AG20443 (cell line): ENCODE results near the gene IL1F10.

Experiments used
- DNase-seq: peaks from one replicate; pipeline ENCODE4 v3.0.0; 2012; ENCODE audit warnings: low spot score, mixed read lengths

The IL1F10 gene, protein sequence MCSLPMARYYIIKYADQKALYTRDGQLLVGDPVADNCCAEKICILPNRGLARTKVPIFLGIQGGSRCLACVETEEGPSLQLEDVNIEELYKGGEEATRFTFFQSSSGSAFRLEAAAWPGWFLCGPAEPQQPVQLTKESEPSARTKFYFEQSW

GRCh38 chr2:113067681-113068080, at the start of gene IL1F10:
Gene IL1F10 (plus strand): TSS chr2:113067970. CDS start chr2:113072739, 4,769 bp downstream.
- DNase-seq: no peak

- DNase-seq: no peak
Measured at GRCh38 chr2:113018509-113018908, 49.3 kb upstream of the IL1F10 start.

DNA sequence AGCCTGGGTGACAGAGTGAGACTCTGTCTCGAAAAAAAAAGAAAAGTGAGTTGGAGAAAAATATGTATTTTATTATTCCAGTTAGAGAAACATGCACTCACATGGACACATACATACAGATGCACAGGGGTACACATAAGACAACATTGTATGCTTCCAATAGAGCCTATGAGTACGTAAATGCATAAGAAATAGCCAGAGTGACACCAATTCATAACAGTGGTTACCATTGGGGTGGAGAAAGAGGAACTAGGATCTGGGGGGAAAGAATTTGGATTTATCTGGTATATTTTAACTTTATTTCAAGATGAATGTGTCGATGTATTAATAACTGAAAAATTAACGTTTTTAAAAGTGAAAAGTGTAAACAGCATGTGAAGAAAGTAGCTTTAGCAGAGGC, 46.5 kb upstream of the IL1F10 start:
- DNase-seq: no peak

GRCh38 chr2:113024764-113025163, 43.0 kb upstream of the IL1F10 start:
- DNase-seq: no peak

DNA sequence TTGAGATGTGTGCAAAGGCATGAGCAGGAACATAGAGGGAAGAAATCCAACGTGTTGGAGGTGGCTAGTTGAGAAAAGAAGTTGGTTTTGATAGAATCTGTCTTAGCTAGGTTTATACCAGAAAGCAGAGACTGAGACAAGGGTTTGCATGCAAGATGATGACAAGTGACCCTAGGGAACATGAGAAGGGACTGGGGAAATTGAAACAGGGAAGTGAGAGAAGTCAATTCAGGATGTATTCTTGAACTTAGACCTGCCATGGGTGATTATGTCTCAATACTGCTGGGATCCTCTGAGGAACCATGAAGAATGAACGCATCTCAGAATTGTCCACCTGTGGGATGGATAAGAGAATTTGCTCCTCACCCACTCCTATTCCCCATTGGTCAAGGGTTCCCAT, 42.0 kb upstream of the IL1F10 start:
- DNase-seq: no peak

DNA sequence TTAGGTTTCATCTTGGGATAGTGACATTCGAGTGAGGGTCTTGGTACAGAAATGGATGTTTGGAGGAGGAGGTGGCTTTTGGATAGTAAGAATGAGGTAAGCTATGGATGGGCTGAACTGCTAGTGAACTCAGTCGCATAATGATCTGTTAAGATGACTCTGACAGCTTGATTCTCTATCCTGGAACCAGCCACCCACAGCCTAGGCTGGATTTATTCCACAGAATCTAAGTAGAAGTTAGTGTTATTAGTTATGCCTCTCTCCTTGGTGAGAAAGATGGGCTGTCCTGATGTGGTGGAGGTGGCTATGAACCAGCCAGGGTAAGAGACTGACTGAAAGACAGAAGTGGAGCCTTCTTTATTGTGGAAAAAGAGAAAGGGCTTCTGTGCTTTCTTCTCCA, 40.1 kb upstream of the IL1F10 start:
- DNase-seq: no peak

GRCh38 chr2:113028112-113028511, 39.7 kb upstream of the IL1F10 start:
- no peak for DNase-seq

DNA sequence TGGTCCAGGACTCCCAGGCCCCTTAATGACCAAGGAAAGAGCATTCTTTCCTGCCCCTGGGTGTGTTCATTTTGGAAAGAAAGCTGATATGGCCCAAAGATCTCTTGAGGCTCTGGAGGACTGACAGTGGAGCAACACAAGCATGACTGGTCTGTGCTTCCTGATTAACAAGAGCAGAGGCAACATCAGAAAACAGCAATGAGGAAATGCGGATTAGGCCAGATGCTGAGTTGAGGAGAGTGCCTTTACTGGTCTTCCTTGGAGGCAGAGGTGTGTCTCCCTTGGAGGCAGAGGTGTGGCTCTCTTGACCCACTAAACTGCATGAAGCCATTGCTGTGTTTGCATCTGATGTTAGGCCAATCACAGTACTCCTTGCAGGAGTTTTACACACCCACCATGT, 35.0 kb upstream of the IL1F10 start:
- no peak for DNase-seq

DNA sequence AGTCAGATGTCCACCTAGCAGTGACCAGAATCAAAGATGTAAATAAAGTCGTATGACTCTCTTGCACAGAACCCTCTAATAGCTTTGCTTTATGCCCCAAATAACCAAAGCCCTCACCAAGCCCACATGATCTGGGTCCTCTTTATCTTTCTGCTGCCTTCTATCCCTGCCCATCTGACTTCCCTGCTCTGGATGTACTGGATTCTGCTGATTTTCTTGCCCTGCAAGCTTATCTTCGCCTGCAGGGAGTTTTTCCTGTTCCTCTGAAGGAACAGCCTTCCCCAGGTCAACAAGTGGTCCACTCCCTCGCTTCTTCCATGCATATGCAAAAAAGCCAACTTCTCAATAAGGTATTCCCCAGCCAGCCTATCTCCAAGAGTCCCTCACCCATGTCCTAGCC, 33.8 kb upstream of the IL1F10 start:
- DNase-seq: no peak

DNA sequence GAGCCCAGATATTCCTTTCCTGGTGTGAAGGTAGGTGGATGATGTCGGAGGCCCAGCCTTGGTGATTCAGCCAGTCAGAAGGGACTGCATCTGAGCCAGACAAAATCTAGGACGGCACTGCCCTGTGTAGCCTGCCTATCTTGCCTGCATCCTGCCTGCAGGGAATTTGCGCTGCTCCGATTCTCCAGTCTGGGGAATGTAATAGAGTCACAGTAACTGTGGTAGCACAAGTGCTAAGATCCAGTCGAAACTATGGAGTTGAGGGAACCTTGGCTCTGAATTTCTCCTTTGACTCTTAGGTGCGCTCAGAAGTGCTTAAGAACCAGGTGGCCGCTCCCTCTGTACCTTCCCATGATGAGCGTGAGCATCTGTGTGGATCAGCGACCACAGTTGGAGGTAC, 31.0 kb upstream of the IL1F10 start:
- no peak for DNase-seq

DNA sequence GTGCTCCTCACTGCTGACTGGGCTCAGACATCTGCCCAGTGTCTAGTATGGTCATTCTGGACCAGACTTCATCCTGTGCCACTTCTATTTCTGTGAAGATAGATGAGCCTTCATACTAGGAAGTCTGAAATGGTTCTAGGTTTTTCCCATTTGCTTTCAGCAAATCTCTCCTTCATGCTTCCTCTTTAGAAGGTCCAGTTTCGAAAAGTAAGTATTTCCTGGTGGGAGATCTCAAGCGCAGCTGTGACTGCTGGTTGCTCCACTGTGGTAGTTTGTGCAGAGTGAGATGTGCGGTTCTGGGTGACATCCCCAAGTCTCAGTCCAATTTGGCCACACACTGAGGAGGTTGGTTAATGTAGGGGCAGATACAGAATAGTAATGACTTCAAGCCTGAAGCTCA, 29.5 kb upstream of the IL1F10 start:
- no peak for DNase-seq

GRCh38 chr2:113039158-113039557, 28.6 kb upstream of the IL1F10 start:
- no peak for DNase-seq

- no peak for DNase-seq
Measured at GRCh38 chr2:113039719-113040118, 28.1 kb upstream of the IL1F10 start.

DNA sequence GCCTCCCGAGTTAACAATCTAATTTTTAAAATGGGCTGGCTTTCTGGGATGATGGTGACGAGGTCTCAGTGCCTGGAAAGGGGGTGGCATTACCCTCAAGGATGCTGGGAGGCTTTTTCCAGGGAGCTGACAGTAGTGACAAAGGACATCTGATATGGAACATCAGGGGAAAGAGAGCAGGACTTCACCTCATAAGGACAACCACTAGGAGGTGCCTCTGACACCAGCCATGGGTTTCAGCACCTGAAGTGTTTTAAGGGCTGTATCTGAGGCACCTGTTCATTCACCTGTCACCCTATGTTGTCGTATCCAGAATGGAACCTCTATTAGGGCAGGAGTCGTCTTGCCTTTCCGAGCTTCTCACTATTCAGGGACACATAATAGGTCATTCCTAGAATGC, 25.9 kb upstream of the IL1F10 start:
- DNase-seq: no peak

GRCh38 chr2:113046465-113046864, 21.3 kb upstream of the IL1F10 start:
- no peak for DNase-seq

DNA sequence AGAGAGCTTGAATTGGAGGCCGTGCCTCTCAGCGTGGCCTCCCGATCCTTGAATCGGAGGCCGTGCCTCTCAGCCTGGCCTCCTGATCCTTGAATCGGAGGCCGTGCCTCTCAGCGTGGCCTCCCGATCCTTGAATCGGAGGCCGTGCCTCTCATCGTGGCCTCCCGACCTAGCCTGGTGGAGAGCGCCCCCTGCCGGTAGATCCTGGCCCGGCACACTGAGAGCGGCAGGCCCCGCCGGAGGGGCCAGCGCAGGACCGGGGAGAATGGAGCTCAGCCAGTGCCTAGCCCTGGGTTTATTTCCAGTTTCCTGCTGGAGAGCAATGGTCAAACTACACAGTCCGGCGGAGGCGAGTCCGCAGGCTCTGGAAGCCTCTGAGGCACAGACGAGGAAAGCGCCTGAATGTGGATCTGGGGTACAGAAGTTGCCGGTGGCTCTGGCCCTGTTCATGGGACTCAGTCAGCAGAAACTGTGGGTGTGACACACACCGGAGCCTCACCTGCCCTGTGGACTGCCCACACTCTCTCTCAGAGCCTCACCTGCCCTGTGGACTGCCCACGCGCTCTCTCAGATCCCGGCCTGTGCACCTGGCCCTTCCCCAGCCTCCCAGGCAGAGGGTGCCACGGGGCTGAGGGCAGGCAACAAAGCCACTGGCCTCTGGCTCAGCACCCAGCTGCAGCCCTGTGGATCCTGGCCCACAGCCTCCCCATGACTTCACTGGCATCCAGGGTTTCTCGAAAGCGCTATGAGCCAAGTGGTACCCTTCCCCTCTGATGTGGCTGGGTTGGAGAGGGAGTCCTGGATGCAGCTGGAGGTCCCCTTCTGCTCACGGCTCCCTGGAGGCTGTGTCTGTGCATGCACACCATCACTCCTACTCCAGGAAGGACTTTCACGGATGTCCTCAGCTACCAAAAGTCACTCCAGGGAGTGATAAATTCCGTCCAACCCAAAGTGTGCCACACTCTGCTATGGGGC, 16.6 kb upstream of the IL1F10 start:
- no peak for DNase-seq

GRCh38 chr2:113052396-113052917, 15.3 kb upstream of the IL1F10 start, which contains the start of gene IL36B:
Gene IL36B (minus strand): TSS chr2:113052867.
- no peak for DNase-seq

- no peak for DNase-seq
Measured at GRCh38 chr2:113053666-113054065, 14.1 kb upstream of the IL1F10 start.

GRCh38 chr2:113054066-113054465, 13.7 kb upstream of the IL1F10 start:
- DNase-seq: no peak

DNA sequence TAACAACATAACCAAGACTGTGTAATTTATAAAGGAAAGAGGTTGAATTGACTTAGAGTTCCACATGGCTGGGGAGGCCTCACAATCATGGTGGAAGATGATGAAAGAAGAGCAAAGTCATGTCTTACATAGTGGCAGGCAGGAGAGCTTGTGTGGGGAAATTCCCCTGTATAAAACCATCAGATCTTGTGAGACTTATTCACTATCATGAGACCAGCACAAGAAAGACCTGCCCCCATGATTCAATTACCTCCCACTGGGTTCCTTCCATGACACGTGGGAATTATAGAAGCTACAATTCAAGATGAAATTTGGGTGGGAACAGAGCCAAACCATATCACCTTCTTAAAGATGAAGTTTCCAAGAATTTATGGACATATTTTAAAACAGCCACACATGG, 11.2 kb upstream of the IL1F10 start:
- no peak for DNase-seq

- no peak for DNase-seq
Measured at GRCh38 chr2:113057117-113057516, 10.7 kb upstream of the IL1F10 start.

DNA sequence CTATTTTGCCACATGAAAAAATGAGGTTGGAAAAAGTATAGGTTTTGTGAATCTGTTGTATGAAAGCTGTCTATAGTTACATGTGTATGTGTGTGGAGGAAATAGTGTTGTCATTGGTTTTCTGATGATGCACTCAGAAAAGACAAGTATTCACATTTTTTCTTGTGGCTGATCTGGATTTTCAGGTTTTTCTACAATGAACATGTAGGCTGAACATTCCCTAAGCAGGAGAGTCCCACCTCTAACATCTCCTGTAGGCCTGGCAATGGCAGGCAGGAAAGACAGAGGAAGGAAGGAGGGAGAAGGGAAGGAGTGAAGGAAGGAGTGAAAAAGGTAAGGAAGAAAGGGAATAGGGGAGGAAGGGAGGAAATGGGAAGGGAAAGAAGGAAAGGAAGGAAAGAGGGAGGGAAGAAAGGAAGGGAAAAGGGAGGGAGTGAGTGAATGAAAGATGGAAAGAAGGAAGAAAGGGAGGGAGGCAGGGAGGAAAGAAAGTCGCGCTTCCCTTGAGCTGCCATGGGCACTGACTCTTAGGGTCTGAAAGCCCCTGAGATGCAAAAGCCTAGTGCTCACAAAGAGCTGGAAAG, 9.3 kb upstream of the IL1F10 start:
- DNase-seq: no peak
